Inferior parietal cortex (tissue), 1 donor: ENCODE data around the gene MPPED1.
A peak's percentile ranks its signal among the peaks of the same experiment; 100 is the strongest.

Experiments
- DNase-seq: peaks from one replicate; pipeline ENCODE4 v3.0.0-alpha.2; 2016; ENCODE audit errors: extremely low spot score

The MPPED1 gene, protein sequence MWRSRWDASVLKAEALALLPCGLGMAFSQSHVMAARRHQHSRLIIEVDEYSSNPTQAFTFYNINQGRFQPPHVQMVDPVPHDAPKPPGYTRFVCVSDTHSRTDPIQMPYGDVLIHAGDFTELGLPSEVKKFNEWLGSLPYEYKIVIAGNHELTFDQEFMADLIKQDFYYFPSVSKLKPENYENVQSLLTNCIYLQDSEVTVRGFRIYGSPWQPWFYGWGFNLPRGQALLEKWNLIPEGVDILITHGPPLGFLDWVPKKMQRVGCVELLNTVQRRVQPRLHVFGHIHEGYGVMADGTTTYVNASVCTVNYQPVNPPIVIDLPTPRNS

DNA sequence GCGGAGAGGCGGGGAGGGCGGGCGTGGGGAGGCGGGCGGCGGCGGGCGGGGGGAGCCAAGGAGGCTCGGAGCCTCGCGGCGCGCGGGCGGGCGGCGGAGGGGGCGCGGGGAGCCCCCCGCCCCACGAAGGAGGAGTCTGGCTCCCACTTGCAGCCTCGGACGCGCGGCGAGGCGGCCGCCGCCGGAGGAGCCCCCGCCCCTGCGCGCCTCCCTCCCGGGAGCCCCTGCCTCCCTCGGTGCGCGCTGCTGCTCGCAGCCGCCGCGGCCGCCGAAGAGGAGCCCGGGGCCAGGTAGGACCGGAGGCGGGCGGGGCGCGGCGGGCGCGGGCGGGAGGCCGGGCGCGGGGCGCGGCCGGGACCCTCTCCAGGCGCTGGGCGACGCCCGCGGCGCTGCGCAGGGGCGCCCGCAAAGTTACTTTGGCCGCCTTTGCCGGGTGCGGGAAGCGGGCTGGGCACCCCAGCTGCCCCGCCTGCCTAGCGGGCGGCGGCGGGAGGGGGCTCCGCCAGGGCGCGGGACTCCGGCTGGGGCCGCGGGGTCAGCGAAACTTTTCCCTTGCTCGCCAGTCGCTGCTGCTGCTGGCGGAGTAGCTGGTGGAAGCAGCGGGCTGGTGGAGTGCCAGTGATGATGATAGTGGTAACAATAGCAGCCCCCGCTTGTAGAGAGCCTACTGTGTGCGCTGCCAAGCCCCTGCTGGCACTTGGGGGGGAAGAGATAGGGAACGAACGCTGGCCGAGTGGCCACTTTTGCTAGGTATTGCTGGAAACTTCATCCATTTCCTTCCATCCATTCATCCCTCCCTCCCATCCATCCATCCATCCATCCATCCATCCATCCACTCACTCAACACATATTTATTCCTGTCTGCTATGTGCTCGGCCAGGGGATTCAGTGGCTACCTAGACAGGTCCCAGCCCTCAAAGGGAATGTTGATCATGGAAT lies at the start of gene MPPED1:
Gene MPPED1, plus strand, starts transcription at position 146 of the 939 bp plus-strand sequence. CDS start 12,972 bp downstream, outside the sequence.
- DNase-seq = no peak

DNA sequence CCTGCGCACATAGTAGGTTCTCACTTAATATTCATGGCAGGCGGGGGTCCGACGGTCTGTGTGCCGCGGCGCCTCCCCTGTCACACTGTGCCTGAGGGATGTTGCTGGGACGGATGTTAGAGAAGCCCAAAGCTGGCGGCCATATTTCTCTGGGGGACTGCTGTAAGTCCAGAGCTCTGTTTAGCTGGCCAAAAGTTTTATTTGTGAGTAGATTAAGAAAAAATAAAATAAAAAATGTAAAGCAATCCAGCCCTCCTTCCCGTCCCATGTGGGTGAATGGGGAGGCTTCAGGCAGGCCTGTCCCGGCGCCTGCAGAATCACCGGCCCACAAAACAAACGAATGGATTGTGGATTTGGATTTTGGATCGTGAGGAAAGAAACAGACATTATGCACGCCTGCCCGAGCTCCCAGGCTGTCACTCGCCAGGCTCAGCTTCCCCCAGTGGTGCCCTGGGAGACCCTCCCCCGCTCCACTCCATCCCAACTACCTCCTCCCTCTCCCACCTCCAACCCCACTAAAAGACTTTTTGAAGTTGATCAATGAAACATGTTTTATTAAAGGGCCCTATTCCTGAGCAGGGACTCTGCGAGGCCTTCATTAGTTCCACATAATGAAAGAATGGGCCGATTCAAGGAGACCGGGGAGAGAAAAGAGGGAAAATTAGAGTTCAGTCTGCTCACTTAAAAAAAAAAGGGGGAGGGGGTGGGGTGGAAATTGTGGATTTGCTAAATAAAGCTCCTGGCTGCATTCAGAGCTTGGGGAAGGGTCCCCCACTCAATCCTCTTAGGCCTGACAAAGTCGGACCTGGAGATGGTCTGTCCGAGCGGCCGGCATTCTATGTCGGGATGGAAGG lies 48.3 kb upstream of the MPPED1 start:
- DNase-seq = no peak

DNA sequence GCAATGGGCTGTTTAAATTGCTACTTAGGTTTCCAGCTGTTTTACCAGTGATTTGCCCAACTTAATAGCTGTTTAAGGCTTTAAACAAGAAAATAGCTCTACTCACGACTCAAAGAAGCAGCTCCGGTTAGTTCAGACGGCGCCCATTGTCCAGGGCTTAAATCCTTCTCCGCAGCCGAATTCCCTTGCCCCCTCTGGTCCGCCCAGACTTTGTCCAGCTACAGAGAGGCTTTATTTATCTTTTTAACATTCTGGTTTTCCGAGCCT lies 47.7 kb upstream of the MPPED1 start:
- DNase-seq = no peak

DNA sequence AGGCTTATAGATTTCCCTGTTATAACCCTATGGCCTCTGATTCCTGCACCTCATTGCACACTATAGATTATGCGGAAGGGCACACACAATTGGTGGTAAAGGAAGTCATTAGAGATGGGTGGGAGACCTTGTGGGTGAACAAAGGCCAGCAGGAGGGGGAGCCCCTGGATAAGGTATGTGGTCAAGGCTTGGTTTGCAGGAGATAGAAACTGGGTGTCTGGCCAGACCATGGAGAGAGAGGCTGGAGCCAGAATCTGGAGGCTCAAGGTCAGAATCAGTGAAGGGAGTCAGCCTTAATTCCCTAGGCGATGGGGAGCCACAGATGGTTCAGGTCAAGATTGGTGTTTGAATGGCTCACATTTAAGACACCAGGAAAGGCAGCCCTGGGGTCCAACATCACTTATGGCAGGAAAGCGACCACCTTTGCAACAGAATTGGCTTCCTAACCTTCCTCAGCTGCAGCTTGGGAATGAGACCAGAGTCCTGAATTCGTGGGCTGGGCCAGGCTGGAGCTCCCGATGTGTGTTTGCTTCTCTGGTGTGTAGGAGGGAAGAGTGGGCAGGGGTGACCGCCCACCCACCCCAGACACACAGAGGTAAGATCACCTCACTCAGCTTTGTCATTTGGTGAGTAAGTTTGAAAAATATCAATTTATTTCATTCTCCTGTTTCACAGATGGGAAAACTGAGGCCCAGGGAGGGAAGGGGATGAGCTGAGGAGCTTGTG lies 45.9 kb upstream of the MPPED1 start:
- DNase-seq = no peak

DNA sequence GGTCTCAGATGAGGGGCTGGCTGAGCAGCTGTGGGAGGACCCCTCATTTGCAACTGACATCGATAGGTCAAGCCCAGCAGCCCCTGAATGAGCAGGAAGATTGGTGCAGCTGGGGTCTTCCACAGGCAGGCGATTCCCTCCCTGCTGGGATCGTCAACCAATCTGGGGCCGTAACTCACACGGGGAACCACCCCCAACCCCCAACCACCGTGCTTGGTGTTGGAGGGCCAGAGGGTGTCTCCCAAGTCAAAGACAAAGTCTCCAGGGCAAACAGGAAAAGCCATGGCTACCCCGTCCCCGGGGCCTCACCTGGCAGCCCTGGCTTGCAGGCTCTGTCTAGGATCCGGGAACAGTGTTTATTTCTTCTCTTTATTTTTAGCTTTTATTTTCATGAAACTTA lies 41.8 kb upstream of the MPPED1 start:
- DNase-seq = no peak

- DNase-seq = no peak
Observed at GRCh38 chr22:43375951-43376455, 35.8 kb upstream of the MPPED1 start.

- DNase-seq = no peak
Observed at GRCh38 chr22:43376765-43377547, 34.9 kb upstream of the MPPED1 start.

GRCh38 chr22:43377548-43377895 lies 34.3 kb upstream of the MPPED1 start:
- DNase-seq = peak; percentile 51

DNA sequence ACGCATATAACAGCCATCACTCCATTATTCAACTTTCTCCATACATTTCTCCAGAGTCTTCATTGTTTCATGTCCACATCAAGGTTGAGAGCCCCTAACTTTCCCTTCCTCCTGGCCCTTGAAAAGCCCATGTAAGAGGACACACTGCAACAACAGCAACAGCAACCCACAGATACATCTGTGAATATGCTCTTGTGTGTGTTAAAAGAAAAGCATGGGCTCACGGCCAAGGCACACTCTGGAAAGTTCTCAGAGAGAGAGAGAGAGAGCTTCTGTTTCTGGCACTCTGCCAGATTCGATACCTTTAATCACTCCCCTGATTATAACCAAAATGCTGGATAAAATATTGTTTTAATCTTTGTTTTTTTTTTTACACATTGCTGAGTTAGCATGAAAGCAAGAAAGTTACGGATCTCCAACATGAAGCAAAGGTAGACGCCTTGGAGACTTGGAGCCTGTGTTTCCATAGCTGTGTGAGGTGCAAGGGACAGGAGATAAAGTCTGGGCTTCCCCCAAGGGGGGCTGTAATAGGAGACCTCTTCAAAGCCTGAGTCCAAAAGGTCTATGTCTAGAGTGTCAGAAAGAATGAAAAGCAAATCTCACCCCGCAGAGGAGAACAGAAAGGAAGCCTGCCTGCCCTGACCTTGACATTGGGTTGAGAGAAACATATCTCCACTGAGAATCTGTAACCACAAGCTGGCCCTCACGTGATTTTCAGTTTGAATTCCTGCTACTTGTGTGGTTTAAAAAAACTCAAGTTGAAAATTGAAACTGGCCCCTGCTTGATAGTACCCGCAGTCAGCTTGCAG lies 33.7 kb upstream of the MPPED1 start:
- no peak for DNase-seq

- no peak for DNase-seq
Observed at GRCh38 chr22:43381693-43382092, 30.1 kb upstream of the MPPED1 start.

- DNase-seq = no peak
Observed at GRCh38 chr22:43384863-43385262, 27.0 kb upstream of the MPPED1 start.

- peak; percentile 81 for DNase-seq
Observed at GRCh38 chr22:43385770-43386641, 25.8 kb upstream of the MPPED1 start.

GRCh38 chr22:43387815-43388214 lies 24.0 kb upstream of the MPPED1 start:
- DNase-seq = no peak

GRCh38 chr22:43388420-43388851 lies 23.4 kb upstream of the MPPED1 start:
- peak; percentile 78 for DNase-seq

- DNase-seq = no peak
Observed at GRCh38 chr22:43389227-43389836, 22.5 kb upstream of the MPPED1 start.

GRCh38 chr22:43390166-43390565 lies 21.6 kb upstream of the MPPED1 start:
- no peak for DNase-seq

GRCh38 chr22:43390872-43391271 lies 20.9 kb upstream of the MPPED1 start:
- DNase-seq = no peak

DNA sequence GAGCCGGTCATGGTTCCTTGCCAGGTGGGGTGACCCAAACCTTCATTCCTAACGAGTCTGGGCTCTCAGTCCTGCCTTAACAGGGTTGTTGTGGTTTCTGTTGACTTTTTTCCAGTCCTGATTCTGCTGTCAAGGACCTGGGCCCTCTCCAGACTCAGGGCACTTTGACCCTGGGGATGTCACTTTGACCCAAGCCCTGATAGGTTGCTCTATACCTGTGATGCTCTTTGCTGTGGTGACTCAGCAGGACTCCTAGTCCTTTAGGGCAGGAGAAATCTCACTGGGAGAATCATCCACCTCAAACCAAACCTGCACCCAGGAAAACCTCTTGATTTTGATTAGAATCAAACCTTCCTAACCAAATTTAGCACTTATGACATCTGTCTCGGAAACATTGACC lies 20.5 kb upstream of the MPPED1 start:
- DNase-seq = no peak
